SK-N-SH treated with all-trans-retinoic acid at 6 μM for 48 hours (cell line): Measurements from ENCODE around the gene ABCE1.

Source experiments
- ATAC-seq: fragments of 200-7000 bp; cut with Tn5 transposase; 3 replicates; pipeline ENCODE4 v1.9.1; 2020; ENCODE audit warnings: mild to moderate bottlenecking, moderate library complexity
- ARNTL ChIP-seq: fragments of 450-650 bp; formaldehyde crosslinking; IDR thresholded peaks from 2 replicates; pipeline ENCODE4 v1.5.0; 2020; ENCODE audit warnings: low read depth, mild to moderate bottlenecking, moderate library complexity, borderline replicate concordance
- BACH2 ChIP-seq: fragments of 250-450 bp; sonication (Bioruptor Pico); IDR thresholded peaks from 2 replicates; pipeline ENCODE4 v1.9.0; 2021; ENCODE audit warnings: mild to moderate bottlenecking, borderline replicate concordance
- CREB5 ChIP-seq: fragments of 250-450 bp; sonication (Bioruptor Pico); IDR thresholded peaks from 2 replicates; pipeline ENCODE4 v1.5.1; 2020; ENCODE audit warnings: low read depth, mild to moderate bottlenecking, moderate library complexity
- CSDC2 ChIP-seq: fragments of 250-450 bp; sonication (Bioruptor Pico); IDR thresholded peaks from 2 replicates; pipeline ENCODE4 v1.5.0; 2020; ENCODE audit warnings: mild to moderate bottlenecking, moderate library complexity
- CSRNP3 ChIP-seq: fragments of 250-450 bp; sonication (Bioruptor Pico); IDR thresholded peaks from 2 replicates; pipeline ENCODE4 v1.5.1; 2021; ENCODE audit warnings: mild to moderate bottlenecking, moderate library complexity
- ESRRG ChIP-seq: fragments of 250-450 bp; sonication (Bioruptor Pico); IDR thresholded peaks from 2 replicates; pipeline ENCODE4 v1.6.1; 2021; ENCODE audit warnings: mild to moderate bottlenecking
- GLIS3 ChIP-seq: fragments of 250-450 bp; sonication (Bioruptor Pico); IDR thresholded peaks from 2 replicates; pipeline ENCODE4 v1.5.0; 2020; ENCODE audit warnings: mild to moderate bottlenecking, moderate library complexity
- PATZ1 ChIP-seq: fragments of 250-450 bp; sonication (Bioruptor Pico); IDR thresholded peaks from 2 replicates; pipeline ENCODE4 v1.8.0; 2020; ENCODE audit warnings: mild to moderate bottlenecking, moderate library complexity, borderline replicate concordance
- PPARA ChIP-seq: fragments of 250-450 bp; sonication (Bioruptor Pico); IDR thresholded peaks from 2 replicates; pipeline ENCODE4 v1.5.0; 2020; ENCODE audit warnings: mild to moderate bottlenecking, borderline replicate concordance
- RARB ChIP-seq: fragments of 250-450 bp; sonication (Bioruptor Pico); IDR thresholded peaks from 2 replicates; pipeline ENCODE4 v1.8.0; 2021; ENCODE audit warnings: mild to moderate bottlenecking, moderate library complexity
- SNAI2 ChIP-seq: fragments of 250-450 bp; sonication (Bioruptor Pico); IDR thresholded peaks from 2 replicates; pipeline ENCODE4 v1.5.0; 2020; ENCODE audit warnings: mild to moderate bottlenecking, moderate library complexity
- TOX ChIP-seq: fragments of 250-450 bp; sonication (Bioruptor Pico); IDR thresholded peaks from 2 replicates; pipeline ENCODE4 v1.8.0; 2021; ENCODE audit warnings: mild to moderate bottlenecking, moderate library complexity, borderline replicate concordance
- TSHZ2 ChIP-seq: fragments of 250-450 bp; sonication (Bioruptor Pico); IDR thresholded peaks from 2 replicates; pipeline ENCODE4 v1.5.0; 2020; ENCODE audit warnings: mild to moderate bottlenecking, moderate library complexity
- ZC3H10 ChIP-seq: fragments of 250-450 bp; sonication (Bioruptor Pico); IDR thresholded peaks from 2 replicates; pipeline ENCODE4 v1.5.1; 2021; ENCODE audit warnings: mild to moderate bottlenecking, moderate library complexity
- ZFP30 ChIP-seq: fragments of 450-650 bp; formaldehyde crosslinking; IDR thresholded peaks from 2 replicates; pipeline ENCODE4 v1.5.0; 2022; ENCODE audit warnings: mild to moderate bottlenecking, moderate library complexity
- ZNF565 ChIP-seq: fragments of 450-650 bp; formaldehyde crosslinking; conservative IDR thresholded peaks from 2 replicates; pipeline ENCODE4 v1.5.0; 2020; ENCODE audit warnings: low read depth, mild to moderate bottlenecking, moderate library complexity
- ZNF8 ChIP-seq: fragments of 450-650 bp; formaldehyde crosslinking; IDR thresholded peaks from 2 replicates; pipeline ENCODE4 v1.5.0; 2020; ENCODE audit warnings: mild to moderate bottlenecking, moderate library complexity

ABCE1 gene

GRCh38 chr4:145061318-145061920 lies 36.7 kb upstream of the ABCE1 start (continued):
- TF ChIP-seq CSRNP3 (no peak), TSHZ2 (CRISPR knock-in tag) (no peak), CREB5 (no peak), ZNF565 (CRISPR knock-in tag) (no peak), BACH2 (CRISPR knock-in tag) (no peak)

- ATAC-seq = no peak
Measured at GRCh38 chr4:145066063-145066501, 32.0 kb upstream of the ABCE1 start.

GRCh38 chr4:145069361-145069760 lies 28.8 kb upstream of the ABCE1 start:
- no peak for TF ChIP-seq CSDC2
- TF ChIP-seq ZC3H10 (CRISPR knock-in tag) = no peak
- no peak for TF ChIP-seq PATZ1 (CRISPR knock-in tag)
- TF ChIP-seq ESRRG (CRISPR knock-in tag) = no peak
- TF ChIP-seq ZFP30 (CRISPR knock-in tag) = no peak
- TF ChIP-seq GLIS3 (CRISPR knock-in tag) = no peak
- no peak for TF ChIP-seq TSHZ2 (CRISPR knock-in tag)
- TF ChIP-seq ARNTL (CRISPR knock-in tag) = no peak
- no peak for TF ChIP-seq PPARA
- no peak for TF ChIP-seq RARB (CRISPR knock-in tag)
- no peak for TF ChIP-seq SNAI2
- no peak for TF ChIP-seq ZNF8 (CRISPR knock-in tag)
- TF ChIP-seq, all 23 proteins: peak for 0

More at GRCh38 chr4:145066063-145066501, 32.0 kb upstream of the ABCE1 start:
- TF ChIP-seq TOX (CRISPR knock-in tag) (no peak), PATZ1 (CRISPR knock-in tag) (no peak)
- TF ChIP-seq, all 23 proteins: peak for 0

More at GRCh38 chr4:145069361-145069760, 28.8 kb upstream of the ABCE1 start:
- ATAC-seq = peak; percentile 43; the same call in 1 of the 3 replicates
